GM10266 (cell line): ENCODE measurements around the gene DIAPH3.
"Not testable (repeated sequence)": the region's sequence is repeated elsewhere in the genome, so short reads cannot be mapped to it uniquely, and the experiment has no call there.

Experiments
- DNase-seq: peaks from one replicate; pipeline ENCODE4 v3.0.0; 2012; ENCODE audit errors: extremely low spot score
- TF ChIP-seq, protein P1 (sequence below): IDR thresholded peaks from 2 replicates; pipeline ENCODE4 v1.5.1; 2012; ENCODE audit warnings: mild to moderate bottlenecking, low read depth; ENCODE audit not compliant: control insufficient read depth, insufficient read depth; ENCODE audit errors: missing control alignments

The DIAPH3 gene

DNA sequence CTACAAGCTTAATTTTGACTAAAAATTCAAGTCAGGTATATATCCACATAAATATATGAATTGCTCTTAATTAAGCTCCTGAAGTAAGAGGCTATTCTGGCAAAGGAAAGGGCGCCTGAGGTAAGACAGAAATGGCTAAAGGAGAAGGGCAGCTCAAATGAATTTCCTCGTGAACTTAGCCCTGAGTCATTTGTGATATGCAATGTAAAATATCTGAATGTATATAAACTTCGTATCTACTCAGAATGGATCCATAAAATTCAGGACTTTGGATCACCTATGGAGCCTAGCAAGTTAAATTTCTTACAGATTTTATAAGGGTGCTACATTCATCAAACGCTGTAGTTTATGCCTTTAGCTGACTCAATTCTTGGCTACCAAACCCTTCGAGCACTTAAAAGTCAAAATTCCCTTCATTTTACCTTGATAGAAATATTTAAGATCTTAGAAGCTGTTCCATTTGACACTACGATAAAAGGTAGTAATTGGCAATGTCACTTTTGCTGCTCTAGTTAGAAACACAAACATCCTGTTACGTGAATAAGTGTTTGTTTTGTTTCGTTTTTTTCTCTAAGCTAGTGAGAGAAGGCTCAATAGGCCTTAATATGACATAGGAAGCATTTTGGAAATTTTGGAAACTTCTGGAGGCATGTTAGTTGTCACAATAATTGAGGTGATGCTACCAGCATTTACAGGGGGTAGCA is 69.2 kb downstream of the DIAPH3 start:
- TF ChIP-seq, protein P1, sequence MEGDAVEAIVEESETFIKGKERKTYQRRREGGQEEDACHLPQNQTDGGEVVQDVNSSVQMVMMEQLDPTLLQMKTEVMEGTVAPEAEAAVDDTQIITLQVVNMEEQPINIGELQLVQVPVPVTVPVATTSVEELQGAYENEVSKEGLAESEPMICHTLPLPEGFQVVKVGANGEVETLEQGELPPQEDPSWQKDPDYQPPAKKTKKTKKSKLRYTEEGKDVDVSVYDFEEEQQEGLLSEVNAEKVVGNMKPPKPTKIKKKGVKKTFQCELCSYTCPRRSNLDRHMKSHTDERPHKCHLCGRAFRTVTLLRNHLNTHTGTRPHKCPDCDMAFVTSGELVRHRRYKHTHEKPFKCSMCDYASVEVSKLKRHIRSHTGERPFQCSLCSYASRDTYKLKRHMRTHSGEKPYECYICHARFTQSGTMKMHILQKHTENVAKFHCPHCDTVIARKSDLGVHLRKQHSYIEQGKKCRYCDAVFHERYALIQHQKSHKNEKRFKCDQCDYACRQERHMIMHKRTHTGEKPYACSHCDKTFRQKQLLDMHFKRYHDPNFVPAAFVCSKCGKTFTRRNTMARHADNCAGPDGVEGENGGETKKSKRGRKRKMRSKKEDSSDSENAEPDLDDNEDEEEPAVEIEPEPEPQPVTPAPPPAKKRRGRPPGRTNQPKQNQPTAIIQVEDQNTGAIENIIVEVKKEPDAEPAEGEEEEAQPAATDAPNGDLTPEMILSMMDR = no peak
- no peak for DNase-seq

DNA sequence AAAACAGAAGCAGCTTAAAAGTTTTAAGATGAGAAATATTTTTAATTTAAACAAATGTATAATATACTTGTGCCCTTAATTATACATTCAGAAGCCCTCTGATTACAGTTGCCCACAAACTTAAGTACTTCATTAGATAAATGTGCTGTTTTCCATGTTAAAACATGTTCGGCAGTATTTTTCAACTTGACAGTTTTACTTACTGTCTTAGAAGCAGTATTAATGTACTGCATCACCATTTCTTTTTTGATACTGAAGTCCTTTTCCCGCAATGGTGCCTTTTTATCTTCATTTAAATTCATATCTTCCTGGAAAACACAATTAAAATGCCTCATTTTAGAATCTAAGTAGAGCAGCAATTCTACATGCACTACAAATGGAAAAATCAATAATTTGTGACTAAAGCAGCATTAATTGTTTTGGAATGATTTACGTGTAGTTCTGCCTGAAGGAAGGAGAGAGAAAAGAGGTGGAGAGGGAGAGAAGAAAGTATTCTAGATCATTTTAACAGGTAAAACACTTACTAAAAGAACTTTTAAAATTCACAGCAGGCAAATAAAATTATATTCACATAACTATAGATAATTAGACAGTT is 70.2 kb downstream of the DIAPH3 start:
- DNase-seq = no peak
- TF ChIP-seq, protein P1 = no peak

DNA sequence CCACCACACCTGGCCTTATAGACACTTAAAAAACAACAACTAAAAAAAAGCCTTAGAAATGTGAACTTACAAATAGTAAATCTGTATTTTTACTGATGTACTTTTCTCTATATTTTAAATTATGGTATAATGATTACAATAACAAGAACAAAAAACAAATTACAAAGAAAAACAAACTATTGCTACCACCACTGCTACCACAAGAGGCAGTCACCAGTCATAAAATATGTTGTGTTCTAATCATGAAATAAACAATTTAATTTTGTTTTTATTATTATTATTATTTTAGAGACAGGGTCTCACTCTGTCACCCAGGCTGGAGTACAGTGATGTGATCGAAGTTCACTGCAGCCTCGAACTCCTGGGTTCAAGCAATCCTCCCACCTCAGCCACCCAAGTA is 72.2 kb downstream of the DIAPH3 start:
- TF ChIP-seq, protein P1 = no peak
- DNase-seq = no peak

DNA sequence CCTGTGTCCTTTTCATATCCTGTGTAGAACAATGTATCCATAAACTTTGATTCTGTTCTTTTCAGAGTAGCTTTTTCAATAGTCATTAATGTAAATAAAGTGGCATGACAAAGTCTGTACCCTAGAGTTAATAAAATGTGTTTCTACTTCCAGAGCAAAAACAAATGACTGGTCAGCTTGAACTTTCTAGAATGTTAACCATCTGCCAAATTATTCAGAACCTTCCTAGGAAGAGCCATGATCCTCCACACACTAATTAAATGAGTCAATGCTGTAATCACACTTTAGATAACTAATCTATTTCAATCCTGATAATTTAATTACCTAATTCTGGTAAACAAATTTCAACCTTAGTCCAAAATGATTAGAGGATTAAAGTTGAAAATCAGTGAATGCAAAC is 73.2 kb downstream of the DIAPH3 start:
- DNase-seq = no peak
- TF ChIP-seq, protein P1 = no peak

DNA sequence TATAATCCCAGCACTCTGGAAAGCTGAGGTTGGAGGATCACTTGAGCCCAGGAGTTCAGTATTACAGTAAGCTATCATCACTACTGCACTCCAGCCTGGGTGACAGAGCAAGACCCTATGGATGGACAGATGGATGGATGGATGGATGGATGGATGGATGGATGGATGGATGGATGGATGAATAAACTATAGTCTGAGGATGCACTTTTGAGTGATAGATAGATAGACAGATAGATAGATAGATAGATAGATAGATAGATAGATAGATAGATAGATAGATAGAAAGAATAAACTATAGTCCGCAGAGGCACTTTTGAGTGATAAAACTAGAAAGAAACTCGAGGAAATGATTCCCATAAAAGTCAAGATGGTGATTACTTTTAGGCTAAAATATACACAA is 79.9 kb downstream of the DIAPH3 start:
- DNase-seq = not testable (repeated sequence)

DNA sequence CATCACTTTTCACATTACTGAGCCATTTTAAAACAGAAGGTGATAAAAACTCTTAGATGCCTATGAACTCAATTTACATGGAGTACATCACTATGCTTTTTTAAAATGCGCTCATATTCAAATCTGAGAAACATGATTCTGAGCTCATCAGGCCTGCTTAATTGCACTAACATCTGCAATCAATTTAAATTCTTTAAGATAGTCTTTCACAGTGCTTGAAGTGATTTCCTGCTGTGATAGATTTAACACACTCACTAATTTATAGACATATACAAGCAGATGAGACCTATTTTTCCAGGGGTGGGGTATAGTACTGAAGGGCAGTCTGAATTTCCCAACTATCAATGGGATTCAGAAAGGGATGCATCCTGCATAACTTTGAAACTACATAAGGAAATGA is 82.9 kb downstream of the DIAPH3 start:
- no peak for DNase-seq
- TF ChIP-seq, protein P1 = no peak

DNA sequence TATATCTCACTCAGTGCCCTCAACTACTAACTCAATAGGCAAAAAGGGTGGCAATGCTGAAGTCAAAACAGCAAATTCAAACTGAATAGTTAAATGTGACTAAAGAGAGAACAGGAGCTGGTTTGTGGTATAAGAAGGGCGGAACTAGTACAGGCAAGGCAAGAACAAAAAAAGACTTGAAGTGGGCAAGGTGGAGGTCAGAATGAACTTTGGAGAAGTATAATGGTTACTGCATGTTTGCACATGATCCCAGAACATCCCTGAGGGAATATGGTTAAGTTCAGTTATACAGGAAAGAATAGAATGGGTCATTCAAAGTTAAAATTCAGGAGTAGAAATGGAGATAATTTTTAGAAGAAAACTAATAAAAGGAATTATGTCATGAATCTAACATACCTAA is 85.5 kb downstream of the DIAPH3 start:
- TF ChIP-seq, protein P1 = no peak
- no peak for DNase-seq
